OCI-LY7 (cell line): ENCODE measurements around the gene HACE1. TPM values are rescaled to one million over a fixed set of nuclear protein-coding genes. Genes with fewer than 3 reads are reported as not detected.
A peak's percentile ranks its signal among the peaks of the same experiment; 100 is the strongest.

Source experiments
- BruUV-seq: library from RNA; stranded (reverse); fragments of 400-500 nt; replicated peaks from 2 replicates; lab custom pipeline; 2021; lab: Mats Ljungman, UMichigan
- CTCF ChIA-PET: fragments of 300-600 bp; sonication (Branson Sonifier 250); formaldehyde crosslinking; loops from one replicate; lab custom pipeline; 2022; ENCODE audit warnings: antibody characterized with exemption; ENCODE audit not compliant: unreplicated experiment; lab: Charles Lee
- POLR2A ChIA-PET: fragments of 300-600 bp; sonication (Branson Sonifier 250); formaldehyde crosslinking; loops from one replicate; lab custom pipeline; 2022; ENCODE audit warnings: antibody characterized with exemption; lab: Charles Lee
- DNase-seq: peaks from one replicate; pipeline ENCODE4 v3.0.0-alpha.2; 2015; ENCODE audit warnings: low spot score
- H2AFZ ChIP-seq: fragments of 200-600 bp; sonication (generic), shearing (Covaris generic); 2 replicates; pipeline ENCODE4 v1.6.1; 2014; ENCODE audit warnings: mild to moderate bottlenecking, antibody characterized with exemption, low read length, moderate library complexity
- H3K27ac ChIP-seq: fragments of 200-600 bp; sonication (generic); 2 replicates; pipeline ENCODE4 v1.5.1; 2014; ENCODE audit warnings: mixed run types, low read depth, mild to moderate bottlenecking, moderate library complexity, low read length, inconsistent platforms; ENCODE audit not compliant: poor library complexity, severe bottlenecking
- H3K36me3 ChIP-seq: fragments of 200-600 bp; sonication (generic); 2 replicates; pipeline ENCODE4 v1.6.1; 2014; ENCODE audit warnings: mild to moderate bottlenecking, antibody characterized with exemption, low read length, moderate library complexity, mixed read lengths; ENCODE audit not compliant: insufficient read depth
- H3K4me1 ChIP-seq: fragments of 200-600 bp; sonication (generic); 2 replicates; pipeline ENCODE4 v1.5.1; 2014; ENCODE audit warnings: mild to moderate bottlenecking, low read length; ENCODE audit not compliant: insufficient read depth, poor library complexity, severe bottlenecking
- H3K4me2 ChIP-seq: fragments of 200-600 bp; sonication (generic); 2 replicates; pipeline ENCODE4 v1.6.1; 2014; ENCODE audit warnings: mild to moderate bottlenecking, low read length
- H3K4me3 ChIP-seq: fragments of 200-600 bp; sonication (generic); 2 replicates; pipeline ENCODE4 v1.5.1; 2014; ENCODE audit warnings: mild to moderate bottlenecking, low read depth, low read length; ENCODE audit not compliant: poor library complexity, severe bottlenecking
- H3K79me2 ChIP-seq: fragments of 200-600 bp; sonication (generic); 2 replicates; pipeline ENCODE4 v1.6.1; 2016; ENCODE audit warnings: low read depth, mild to moderate bottlenecking, low read length, moderate library complexity, mixed read lengths; ENCODE audit not compliant: insufficient read depth
- H3K9me2 ChIP-seq: fragments of 200-600 bp; sonication (generic); 2 replicates; pipeline ENCODE4 v1.6.1; 2016; ENCODE audit warnings: mild to moderate bottlenecking, low read length, mixed read lengths; ENCODE audit not compliant: insufficient read depth
- H3K9me3 ChIP-seq: fragments of 200-600 bp; sonication (generic); 2 replicates; pipeline ENCODE4 v1.6.1; 2014; ENCODE audit warnings: mild to moderate bottlenecking, mixed run types, low read length, mixed read lengths
- H4K20me1 ChIP-seq: fragments of 200-600 bp; sonication (generic); 2 replicates; pipeline ENCODE4 v1.6.1; 2014; ENCODE audit warnings: mild to moderate bottlenecking, antibody characterized with exemption, low read length, moderate library complexity, mixed read lengths; ENCODE audit not compliant: insufficient read depth
- EZH2phosphoT487 ChIP-seq: fragments of 200-600 bp; sonication (generic); IDR thresholded peaks from 2 replicates; pipeline ENCODE4 v1.6.1; 2018; ENCODE audit warnings: low read depth, borderline replicate concordance, mild to moderate bottlenecking, mixed run types, antibody characterized with exemption, low read length, moderate library complexity, mixed read lengths
- intact Hi-C: fragments of 100-400 bp; cut with micrococcal nuclease; formaldehyde crosslinking; loops from one replicate; pipeline ENCODE4 v1.10.0; 2022; ENCODE audit not compliant: unreplicated experiment
- total RNA-seq, 2 experiments: library from RNA; depleted of rRNA in 1 of 2; stranded (reverse); fragments of >200 nt in 1 of 2; shearing (Covaris generic) in 1 of 2; gene quantifications; 2 replicates each; pipeline ENCODE4 v1.2.3, GENCODE V29; 2014 to 2022
- TF ChIP-seq, protein P1 (sequence below): fragments of 200-600 bp; sonication (generic); conservative IDR thresholded peaks from 2 replicates; pipeline ENCODE4 v1.5.1; 2014; ENCODE audit warnings: mild to moderate bottlenecking, antibody characterized with exemption, low read length, moderate library complexity, mixed read lengths

HACE1 gene
- total RNA-seq, 2 experiments from 2014 or later = 16.6 to 22.1 TPM

DNA sequence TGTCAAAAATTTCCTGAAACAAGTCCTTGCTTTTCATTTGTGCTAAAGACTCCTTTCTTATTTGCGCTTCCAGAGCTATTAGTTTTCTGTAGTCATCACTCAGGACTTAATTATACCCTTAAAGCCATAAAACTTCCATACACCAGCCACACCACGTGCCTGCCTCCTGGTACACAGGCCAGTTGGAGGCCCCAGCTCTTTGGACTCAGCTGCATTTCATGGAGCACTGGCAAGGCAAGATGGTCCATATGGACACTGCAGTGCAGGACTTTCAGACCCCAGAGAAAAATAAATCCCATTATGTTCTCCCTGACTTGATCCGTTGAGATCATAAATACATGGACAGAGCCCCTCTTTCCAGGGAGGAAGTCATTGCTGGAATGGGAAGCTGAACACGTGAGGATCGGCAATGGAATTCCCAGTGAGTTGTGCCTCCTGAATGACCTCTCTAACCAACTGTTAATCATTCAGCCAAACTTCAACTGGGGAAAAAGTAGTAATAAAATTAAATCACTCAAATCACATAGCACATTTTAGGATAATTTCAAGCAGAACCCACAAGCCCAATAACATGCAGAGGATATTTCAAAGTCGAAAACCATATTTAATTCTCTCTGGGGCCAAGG is 173.1 kb downstream of the HACE1 start:
- no peak overlapping the region for H3K27ac ChIP-seq
- H3K4me1 ChIP-seq = peaks cover 26% of the 10 kb centered on the region
- H2AFZ ChIP-seq = peak overlapping the region; percentile 67; the same call in 1 of the 2 replicates
- BruUV-seq = no TSS peak
- H3K79me2 ChIP-seq = no peaks in the 10 kb centered on the region
- POLR2A ChIA-PET = interaction anchor here (0.6 to 1.0 kb wide), 2 partner anchors 69 to 177 kb away, joined by 3 to 4 read pairs; no protein-coding TSS in a partner anchor
- no peak for DNase-seq
- H3K4me3 ChIP-seq = no peak overlapping the region
- H3K9me2 ChIP-seq = no peaks in the 10 kb centered on the region
- TF ChIP-seq EZH2phosphoT487 = no peak
- TF ChIP-seq, protein P1, sequence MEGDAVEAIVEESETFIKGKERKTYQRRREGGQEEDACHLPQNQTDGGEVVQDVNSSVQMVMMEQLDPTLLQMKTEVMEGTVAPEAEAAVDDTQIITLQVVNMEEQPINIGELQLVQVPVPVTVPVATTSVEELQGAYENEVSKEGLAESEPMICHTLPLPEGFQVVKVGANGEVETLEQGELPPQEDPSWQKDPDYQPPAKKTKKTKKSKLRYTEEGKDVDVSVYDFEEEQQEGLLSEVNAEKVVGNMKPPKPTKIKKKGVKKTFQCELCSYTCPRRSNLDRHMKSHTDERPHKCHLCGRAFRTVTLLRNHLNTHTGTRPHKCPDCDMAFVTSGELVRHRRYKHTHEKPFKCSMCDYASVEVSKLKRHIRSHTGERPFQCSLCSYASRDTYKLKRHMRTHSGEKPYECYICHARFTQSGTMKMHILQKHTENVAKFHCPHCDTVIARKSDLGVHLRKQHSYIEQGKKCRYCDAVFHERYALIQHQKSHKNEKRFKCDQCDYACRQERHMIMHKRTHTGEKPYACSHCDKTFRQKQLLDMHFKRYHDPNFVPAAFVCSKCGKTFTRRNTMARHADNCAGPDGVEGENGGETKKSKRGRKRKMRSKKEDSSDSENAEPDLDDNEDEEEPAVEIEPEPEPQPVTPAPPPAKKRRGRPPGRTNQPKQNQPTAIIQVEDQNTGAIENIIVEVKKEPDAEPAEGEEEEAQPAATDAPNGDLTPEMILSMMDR = no peak
- no peak overlapping the region for H3K4me2 ChIP-seq
- CTCF ChIA-PET = no interaction called here
- no peaks in the 10 kb centered on the region for H3K36me3 ChIP-seq
- intact Hi-C loops = no loop called here
- no peaks in the 10 kb centered on the region for H4K20me1 ChIP-seq
- peaks cover 12% of the 10 kb centered on the region; the same call in 1 of the 2 replicates for H3K9me3 ChIP-seq

DNA sequence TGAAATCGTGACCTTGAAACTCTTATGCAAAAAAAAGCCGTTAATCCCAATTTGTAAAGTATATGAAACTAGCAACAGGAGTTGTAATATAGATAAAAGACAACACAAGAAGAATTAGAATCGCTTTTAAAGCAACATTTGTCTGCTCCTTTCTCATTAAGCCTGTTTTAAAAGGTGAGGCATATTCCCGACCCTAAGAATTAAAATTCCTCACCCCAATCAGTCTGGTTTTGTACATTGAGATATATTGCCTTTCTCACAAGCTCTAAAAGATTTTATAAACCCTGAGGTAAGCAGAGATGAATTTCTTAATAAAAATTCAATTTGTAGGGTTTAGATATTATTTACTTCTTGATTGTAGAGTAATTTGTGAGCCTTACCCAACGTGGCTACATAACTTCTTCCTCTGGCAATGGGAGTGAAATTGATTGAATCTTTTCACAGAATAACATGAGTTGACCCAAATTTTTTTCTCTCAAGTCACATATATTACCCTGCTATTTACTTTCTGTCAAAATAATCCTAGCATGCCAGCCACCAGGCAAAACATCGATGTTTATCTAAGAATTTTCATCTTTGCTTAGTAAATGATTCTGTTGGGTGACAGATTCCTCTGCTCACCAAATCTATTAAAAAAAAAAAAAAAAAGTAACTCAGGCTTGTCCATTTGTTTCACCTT is 173.7 kb downstream of the HACE1 start:
- intact Hi-C loops = no loop called here
- H3K79me2 ChIP-seq = no peaks in the 10 kb centered on the region

More for the DNA sequence above, 173.7 kb downstream of the HACE1 start:
- Histone ChIP-seq H2AFZ (no peak overlapping the region), H3K9me2 (no peaks in the 10 kb centered on the region), H3K36me3 (no peaks in the 10 kb centered on the region), H3K4me1 (peaks cover 26% of the 10 kb centered on the region), H3K4me2 (no peak overlapping the region), H4K20me1 (no peaks in the 10 kb centered on the region), H3K9me3 (peaks cover 12% of the 10 kb centered on the region; the same call in 1 of the 2 replicates), H3K27ac (no peak overlapping the region), H3K4me3 (no peak overlapping the region)
- ChIA-PET POLR2A (interaction anchor here (0.6 to 1.0 kb wide), 2 partner anchors 70 to 178 kb away, joined by 3 to 4 read pairs; no protein-coding TSS in a partner anchor), CTCF (no interaction called here)
- no TSS peak for BruUV-seq
- DNase-seq = no peak
- TF ChIP-seq, protein P1 = no peak
- TF ChIP-seq EZH2phosphoT487 = no peak
